Transverse colon (tissue), 4 donors: ENCODE results near the gene ERCC5.

Source experiments
- EP300 ChIP-seq: sonication (generic); formaldehyde crosslinking; IDR thresholded peaks from one replicate; pipeline ENCODE4 v1.6.1; 2017; ENCODE audit warnings: antibody characterized with exemption, low read depth
- POLR2A ChIP-seq: fragments of 450-650 bp; IDR thresholded peaks from one replicate; pipeline ENCODE4 v1.6.1; 2016; ENCODE audit warnings: antibody characterized with exemption, mild to moderate bottlenecking, moderate library complexity
- POLR2AphosphoS5 ChIP-seq, 3 donors: sonication (generic); formaldehyde crosslinking; IDR thresholded peaks; one replicate each; pipeline ENCODE4 v1.6.1; 2016; ENCODE audit warnings: antibody characterized with exemption in 3 of 3
- TF ChIP-seq, protein P1 (sequence below), 5 experiments: fragments of 200-600 bp in 3 of 5; fragments of 450-650 bp in 2 of 5; sonication (generic) in 3 of 5; IDR thresholded peaks; 1 replicate in 2 of 5; 2 replicates in 3 of 5; pipeline ENCODE4 v1.5.1; 2016 to 2017; ENCODE audit warnings: antibody characterized with exemption in 5 of 5, inconsistent platforms in 3 of 5, mild to moderate bottlenecking in 2 of 5, moderate library complexity in 1 of 5

DNA sequence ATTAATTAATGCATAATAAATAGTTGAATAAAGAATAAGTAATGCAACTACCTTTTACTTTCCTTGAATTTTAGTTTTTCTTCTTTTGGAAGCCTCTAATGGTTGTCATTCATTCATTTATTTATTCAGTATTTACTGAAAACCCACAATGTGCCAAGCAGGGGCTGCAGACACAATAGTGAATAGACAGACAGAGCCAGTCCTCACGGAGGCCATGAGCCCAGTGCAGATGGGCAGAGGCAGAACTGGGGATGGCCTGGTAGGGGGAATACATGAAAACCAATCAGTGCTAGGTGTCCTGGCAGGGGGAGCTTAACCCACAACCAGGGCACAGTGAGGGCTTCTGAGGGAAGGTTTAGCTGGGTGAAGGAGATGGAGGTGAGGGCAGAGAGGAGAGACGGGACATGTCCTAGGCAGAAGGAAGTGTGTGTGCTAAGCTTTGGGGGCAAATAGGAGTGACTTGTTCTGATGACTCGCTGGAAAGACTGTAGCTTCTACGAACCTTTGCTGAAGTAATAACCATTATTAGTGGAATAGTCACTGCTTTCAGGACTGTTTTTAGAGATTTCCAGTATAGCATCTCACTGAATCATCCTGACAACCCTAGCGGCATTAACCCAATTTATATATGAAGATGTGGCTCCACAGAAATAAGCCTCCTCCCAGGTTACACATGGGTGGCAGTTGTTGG, 55.9 kb downstream of the ERCC5 start:
- TF ChIP-seq, protein P1, sequence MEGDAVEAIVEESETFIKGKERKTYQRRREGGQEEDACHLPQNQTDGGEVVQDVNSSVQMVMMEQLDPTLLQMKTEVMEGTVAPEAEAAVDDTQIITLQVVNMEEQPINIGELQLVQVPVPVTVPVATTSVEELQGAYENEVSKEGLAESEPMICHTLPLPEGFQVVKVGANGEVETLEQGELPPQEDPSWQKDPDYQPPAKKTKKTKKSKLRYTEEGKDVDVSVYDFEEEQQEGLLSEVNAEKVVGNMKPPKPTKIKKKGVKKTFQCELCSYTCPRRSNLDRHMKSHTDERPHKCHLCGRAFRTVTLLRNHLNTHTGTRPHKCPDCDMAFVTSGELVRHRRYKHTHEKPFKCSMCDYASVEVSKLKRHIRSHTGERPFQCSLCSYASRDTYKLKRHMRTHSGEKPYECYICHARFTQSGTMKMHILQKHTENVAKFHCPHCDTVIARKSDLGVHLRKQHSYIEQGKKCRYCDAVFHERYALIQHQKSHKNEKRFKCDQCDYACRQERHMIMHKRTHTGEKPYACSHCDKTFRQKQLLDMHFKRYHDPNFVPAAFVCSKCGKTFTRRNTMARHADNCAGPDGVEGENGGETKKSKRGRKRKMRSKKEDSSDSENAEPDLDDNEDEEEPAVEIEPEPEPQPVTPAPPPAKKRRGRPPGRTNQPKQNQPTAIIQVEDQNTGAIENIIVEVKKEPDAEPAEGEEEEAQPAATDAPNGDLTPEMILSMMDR (IDR thresholded peaks at IDR 0.05) = no peak
- TF ChIP-seq EP300 = no peak
- no peak for TF ChIP-seq POLR2A
- no peak for TF ChIP-seq POLR2AphosphoS5 (IDR thresholded peaks at IDR 0.05)
